MG63 (cell line): Measurements from ENCODE around the gene LHX2. TPM values are rescaled to one million over a fixed set of nuclear protein-coding genes. Genes with fewer than 3 reads are reported as not detected.

ENCODE experiments used
- DNase-seq: peaks from one replicate; pipeline ENCODE4 v3.0.0-alpha.2; 2020
- H3K27me3 ChIP-seq: fragments of 250-450 bp; sonication (Bioruptor Pico); 2 replicates; pipeline ENCODE4 v1.5.1; 2020; ENCODE audit warnings: mild to moderate bottlenecking, moderate library complexity
- H3K36me3 ChIP-seq: fragments of 250-450 bp; sonication (Bioruptor Pico); 2 replicates; pipeline ENCODE4 v1.5.1; 2020; ENCODE audit warnings: mild to moderate bottlenecking, moderate library complexity
- H3K4me3 ChIP-seq: fragments of 250-450 bp; sonication (Bioruptor Pico); 2 replicates; pipeline ENCODE4 v1.5.1; 2020; ENCODE audit warnings: mild to moderate bottlenecking, moderate library complexity
- H3K9me3 ChIP-seq: fragments of 250-450 bp; sonication (Bioruptor Pico); 2 replicates; pipeline ENCODE4 v1.5.1; 2020; ENCODE audit warnings: mild to moderate bottlenecking, moderate library complexity
- total RNA-seq: library from RNA; depleted of rRNA; stranded (reverse); fragments of >200 nt; shearing (Covaris generic); gene quantifications from 2 replicates; pipeline ENCODE4 v1.2.3, GENCODE V29; 2014; ENCODE audit warnings: low replicate concordance

LHX2 gene
- total RNA-seq, 1 experiment from 2014 or later = 0.49 TPM

DNA sequence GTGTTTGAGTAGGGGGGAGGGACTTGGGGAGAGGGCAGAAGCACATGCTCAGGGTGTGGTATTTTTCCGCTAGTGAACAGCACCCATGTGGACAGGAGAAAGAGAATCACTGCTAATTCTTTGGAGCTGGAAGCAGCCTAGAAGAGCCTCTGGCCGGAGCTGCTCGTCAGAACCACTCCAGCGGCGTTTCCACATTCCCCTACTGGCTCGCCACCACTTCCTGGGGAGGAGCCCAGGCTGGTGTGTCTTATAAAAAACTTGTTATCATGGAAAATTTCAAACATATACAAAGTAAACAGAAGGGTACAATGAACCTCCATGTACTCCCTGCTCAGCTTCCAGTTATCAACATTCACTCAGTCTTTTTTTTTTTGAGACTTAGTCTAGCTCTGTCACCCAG, 26.7 kb downstream of the LHX2 start:
- no peaks in the 10 kb centered on the region for H3K27me3 ChIP-seq
- no peak overlapping the region for H3K4me3 ChIP-seq
- DNase-seq = no peak
- no peaks in the 10 kb centered on the region for H3K9me3 ChIP-seq
- no peaks in the 10 kb centered on the region for H3K36me3 ChIP-seq

DNA sequence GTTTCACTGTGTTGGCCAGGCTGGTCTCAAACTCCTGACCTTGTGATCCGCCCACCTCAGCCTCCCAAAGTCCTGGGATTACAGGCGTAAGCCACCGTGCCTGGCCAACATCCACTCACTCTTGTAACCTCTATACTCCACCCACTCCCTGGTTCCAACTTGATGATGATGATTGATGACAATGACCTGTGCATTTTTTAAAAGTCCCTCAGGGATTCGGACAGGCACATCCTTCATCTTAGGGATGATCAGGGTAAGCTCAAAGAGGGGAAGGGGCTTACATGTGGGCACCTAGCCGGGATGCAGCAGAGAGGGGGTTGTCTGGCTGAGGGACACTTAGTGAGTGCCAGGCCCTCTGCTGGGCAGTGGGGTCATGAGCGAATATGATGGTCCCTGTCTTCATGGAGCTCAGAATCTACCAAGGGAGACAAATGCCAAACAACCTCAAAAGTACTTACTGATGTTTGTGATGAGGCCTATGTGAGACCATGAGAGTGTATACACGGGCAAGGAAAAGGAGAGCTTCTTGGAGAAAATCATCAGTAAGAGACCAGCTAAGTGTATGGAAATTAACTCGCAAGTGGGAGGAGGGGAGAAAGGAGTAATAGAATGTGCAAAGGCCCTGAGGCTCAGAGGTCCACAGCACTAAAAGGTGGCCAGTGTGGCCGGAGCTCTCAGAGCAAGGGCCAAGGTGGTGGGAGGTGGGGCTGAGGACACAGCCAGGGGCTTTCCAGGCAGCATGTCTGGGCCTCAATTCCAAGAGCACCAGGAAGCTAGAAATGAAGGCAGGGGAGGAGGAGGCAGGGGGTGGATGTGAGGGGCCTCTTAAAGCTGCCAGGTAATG, 27.4 kb downstream of the LHX2 start:
- DNase-seq = no peak
- no peaks in the 10 kb centered on the region for H3K36me3 ChIP-seq
- H3K4me3 ChIP-seq = no peak overlapping the region
- H3K27me3 ChIP-seq = no peaks in the 10 kb centered on the region
- no peaks in the 10 kb centered on the region for H3K9me3 ChIP-seq

DNA sequence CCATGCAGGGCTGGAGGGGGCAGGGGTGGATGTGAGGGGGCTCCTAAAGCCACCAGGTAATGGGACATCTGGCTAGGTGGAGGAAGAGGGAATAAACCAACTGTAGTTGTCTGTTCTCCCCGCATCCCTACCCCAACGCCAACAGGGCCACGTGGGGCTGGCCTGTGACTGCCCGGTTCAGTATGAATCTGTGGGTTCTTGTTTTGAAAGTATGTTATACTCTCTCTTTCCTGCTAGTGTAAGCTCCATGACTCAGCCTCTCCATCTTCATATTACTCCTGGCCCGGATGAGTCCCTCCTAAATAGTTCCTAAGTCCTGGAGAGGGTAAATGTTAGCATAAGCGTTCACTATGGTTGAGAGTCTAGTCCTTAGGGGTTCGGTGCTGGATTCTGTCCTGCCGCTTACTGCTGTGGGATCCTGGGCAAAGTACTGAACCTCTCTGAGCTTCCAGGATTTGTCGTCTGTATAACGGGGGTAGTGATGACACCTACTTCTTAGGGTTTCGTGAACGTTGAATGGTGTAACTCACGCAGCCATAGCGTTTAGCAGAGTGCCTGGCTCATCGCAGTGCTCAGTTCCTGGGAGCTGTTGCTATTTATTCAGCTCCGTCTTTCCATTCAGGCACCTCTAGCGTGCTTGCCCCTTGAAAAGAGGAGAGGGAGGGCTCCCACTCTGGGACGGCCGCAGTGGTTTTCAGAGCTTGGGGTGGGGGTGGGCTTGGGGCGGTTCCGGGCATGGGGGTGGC, 28.8 kb downstream of the LHX2 start:
- H3K27me3 ChIP-seq = no peaks in the 10 kb centered on the region
- no peaks in the 10 kb centered on the region for H3K9me3 ChIP-seq
- DNase-seq = no peak
- no peak overlapping the region; the same call in 1 of the 2 replicates for H3K4me3 ChIP-seq
- H3K36me3 ChIP-seq = no peaks in the 10 kb centered on the region

DNA sequence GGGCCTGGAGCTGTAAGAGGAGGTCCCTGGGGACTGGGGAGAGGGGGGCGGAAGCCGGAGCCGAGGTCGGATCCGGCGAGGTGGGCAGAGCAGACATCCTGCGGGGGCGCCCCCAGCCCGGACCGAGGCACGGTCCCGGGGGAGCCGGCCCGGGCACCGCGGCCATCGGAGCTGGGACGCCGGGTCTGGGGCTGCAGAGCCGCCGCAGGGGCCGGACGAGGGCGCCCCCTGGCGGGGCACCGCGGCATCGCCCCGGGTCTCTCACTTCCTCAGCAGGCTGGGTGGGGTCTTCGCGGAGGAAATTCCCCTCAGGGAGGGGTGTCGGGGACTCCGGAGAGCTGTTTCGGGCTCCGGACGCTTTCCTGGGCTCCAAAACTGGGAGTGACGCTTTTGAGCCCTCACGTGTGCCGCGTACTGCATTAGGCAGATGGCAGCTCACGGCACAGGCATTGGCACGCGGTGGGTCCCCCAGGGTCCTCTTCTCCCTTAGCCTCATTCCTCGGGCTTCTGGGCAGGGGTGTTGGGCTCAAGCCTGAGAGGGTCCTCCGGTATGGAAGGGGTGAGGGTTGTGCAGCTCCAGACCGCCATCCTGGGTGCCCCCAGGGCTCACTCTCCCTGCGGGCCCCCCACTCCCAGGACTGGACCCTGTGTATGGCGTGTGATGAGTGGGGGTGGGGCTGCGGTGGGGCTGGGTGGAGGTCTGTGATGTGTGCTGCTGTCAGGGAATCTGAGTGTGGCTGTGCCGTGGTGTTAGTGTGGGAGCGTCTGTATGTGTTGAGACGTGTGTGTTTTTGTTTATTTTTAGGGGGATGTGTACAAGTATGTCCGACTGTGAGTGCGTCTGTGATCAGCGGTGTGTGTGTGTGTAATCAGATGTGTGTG, 29.6 kb downstream of the LHX2 start:
- Histone ChIP-seq H3K27me3 (no peaks in the 10 kb centered on the region), H3K4me3 (peak overlapping the region; percentile 33), H3K36me3 (no peaks in the 10 kb centered on the region), H3K9me3 (no peaks in the 10 kb centered on the region)
- peak; percentile 25 for DNase-seq

DNA sequence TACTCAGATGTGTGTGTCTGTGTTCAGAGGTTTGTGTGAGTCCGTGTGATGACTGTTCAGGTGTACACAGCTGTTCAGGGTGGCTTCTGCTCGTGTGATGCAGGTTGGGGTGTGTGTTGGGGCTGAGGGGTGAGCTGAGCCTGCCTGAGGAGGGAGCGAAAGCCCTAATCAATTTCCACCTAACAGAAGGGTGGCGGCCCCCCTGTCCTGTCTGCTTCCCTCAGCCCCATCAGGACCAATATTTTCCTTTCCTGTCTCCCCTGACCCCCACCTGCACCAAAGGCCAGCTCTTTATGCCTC, 30.2 kb downstream of the LHX2 start:
- no peaks in the 10 kb centered on the region for H3K9me3 ChIP-seq
- no peaks in the 10 kb centered on the region for H3K27me3 ChIP-seq
- H3K4me3 ChIP-seq = no peak overlapping the region
- no peak for DNase-seq
- H3K36me3 ChIP-seq = no peaks in the 10 kb centered on the region

DNA sequence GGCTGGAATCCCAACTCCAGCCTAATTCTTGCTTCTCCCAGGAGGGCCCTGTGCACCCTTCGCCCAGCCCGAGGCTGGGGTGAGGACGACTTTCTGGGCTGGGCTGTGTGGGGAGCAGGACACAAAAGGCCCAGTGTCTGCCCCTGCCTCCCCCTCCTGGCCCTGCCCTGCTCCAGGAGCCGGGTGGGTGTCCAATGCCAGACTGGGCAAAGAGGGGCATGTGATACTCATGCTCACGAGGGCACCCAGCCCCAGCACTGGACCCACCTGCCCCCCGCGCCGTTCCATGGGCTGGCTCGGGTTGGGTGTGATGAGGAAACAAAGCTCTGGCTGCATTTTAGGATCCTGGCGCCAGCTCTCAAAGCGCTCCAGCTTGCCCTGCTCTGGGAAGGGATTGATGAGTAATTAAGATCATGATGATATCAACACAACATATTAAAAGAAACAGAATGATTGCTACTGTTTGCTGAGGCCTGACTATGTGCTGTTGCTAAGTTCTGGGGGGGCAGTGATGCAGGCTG, 30.7 kb downstream of the LHX2 start:
- no peaks in the 10 kb centered on the region for H3K9me3 ChIP-seq
- peak; percentile 54 for DNase-seq
- no peaks in the 10 kb centered on the region for H3K27me3 ChIP-seq
- no peak overlapping the region for H3K4me3 ChIP-seq
- no peaks in the 10 kb centered on the region for H3K36me3 ChIP-seq

DNA sequence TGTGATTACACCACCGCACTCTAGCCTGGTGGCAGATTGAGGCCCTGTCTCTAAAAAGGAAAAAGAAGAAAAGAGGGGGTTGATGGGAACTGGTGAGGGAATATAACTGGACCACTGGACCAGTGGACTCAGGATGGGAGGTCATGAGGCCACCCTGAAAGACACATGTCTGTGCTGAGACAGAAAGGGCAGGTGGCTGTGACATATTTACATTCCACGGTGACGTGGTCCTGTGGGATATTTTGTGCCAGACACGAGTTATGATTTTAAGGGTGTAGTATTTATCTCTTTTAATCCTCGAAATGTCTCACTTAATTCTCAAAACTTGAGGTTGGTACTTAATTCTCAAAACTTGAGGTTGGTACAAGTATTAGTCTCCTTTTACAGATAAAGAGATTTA, 32.9 kb downstream of the LHX2 start:
- DNase-seq = no peak
- H3K4me3 ChIP-seq = no peak overlapping the region
- H3K27me3 ChIP-seq = no peaks in the 10 kb centered on the region
- no peaks in the 10 kb centered on the region for H3K36me3 ChIP-seq
- H3K9me3 ChIP-seq = no peaks in the 10 kb centered on the region

DNA sequence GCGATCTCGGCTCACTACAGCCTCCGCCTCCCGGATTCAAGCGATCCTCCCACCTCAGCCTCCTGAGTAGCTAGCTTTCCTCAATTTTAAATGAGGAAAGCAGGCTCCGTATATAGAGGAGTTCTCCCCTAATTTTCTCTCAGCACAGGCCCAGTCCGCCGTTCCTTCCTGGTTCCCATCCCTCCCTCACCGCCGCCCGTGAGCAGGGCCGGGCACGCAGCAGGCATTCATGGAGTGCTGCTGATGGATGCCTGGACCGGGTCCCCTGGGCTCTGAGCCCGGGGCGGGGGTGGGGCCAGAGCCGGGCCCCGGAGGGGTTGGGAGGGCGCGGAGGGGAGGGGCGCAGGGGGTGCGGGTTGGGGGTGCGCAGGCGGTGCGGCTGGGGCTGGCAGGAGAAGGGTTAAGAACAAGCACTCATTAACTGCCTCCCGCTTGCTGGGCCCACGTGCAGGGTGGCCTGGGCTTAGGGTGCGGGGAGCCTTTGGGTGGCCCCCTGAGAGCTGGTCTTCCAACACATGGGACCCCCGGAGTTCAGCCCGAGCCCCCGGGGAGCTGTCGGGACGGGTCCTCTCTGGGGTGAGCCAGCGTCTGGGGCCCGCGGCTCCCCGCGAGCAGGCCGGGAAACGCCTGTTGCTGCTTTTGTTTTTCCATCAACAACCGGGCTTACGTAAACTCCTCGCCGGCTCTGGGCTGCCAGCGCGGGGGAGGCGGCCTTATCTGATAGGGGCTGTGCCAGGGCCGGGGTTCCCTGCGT, 33.7 kb downstream of the LHX2 start:
- no peaks in the 10 kb centered on the region for H3K27me3 ChIP-seq
- H3K9me3 ChIP-seq = no peaks in the 10 kb centered on the region
- no peak for DNase-seq
- H3K4me3 ChIP-seq = no peak overlapping the region
- H3K36me3 ChIP-seq = no peaks in the 10 kb centered on the region

DNA sequence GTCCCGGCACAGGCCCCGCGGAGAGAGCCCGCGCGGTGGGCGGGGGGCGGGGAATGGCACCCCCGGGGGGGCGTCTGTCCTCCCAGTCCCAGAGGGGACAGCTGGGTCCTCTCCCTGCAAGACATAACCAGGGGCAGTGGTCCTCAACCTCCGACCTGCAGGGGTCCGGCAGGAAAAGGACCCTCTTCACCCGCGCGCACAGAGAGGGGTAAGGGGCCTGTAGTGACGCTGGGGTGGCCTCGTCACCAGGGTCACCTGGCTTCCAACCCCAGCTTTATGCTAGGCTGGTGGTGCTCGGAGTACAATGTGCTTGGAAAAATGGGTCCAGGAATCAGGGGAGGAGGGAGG, 34.2 kb downstream of the LHX2 start:
- Histone ChIP-seq H3K4me3 (no peak overlapping the region), H3K36me3 (no peaks in the 10 kb centered on the region), H3K27me3 (no peaks in the 10 kb centered on the region), H3K9me3 (no peaks in the 10 kb centered on the region)
- DNase-seq = no peak

DNA sequence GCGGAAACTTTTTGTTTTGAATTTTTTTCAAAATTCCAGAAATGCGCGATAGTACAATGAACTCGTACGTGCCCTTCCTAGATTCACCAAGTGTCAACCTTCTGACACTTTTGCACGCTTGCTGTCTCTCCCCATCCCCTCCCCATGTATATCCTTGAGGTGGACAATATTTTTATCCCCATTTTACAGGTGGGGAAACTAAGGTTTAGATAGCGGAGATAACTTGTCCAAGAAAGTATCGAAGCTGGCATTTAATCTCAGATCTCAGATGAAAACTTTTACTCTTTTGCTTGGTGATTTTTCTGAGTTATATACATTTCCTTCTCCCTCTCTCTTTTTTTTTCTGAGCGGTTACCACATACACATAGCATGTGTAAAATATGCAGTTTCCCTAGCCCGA, 34.6 kb downstream of the LHX2 start:
- Histone ChIP-seq H3K4me3 (no peak overlapping the region), H3K9me3 (no peaks in the 10 kb centered on the region), H3K27me3 (no peaks in the 10 kb centered on the region), H3K36me3 (no peaks in the 10 kb centered on the region)
- DNase-seq = no peak

DNA sequence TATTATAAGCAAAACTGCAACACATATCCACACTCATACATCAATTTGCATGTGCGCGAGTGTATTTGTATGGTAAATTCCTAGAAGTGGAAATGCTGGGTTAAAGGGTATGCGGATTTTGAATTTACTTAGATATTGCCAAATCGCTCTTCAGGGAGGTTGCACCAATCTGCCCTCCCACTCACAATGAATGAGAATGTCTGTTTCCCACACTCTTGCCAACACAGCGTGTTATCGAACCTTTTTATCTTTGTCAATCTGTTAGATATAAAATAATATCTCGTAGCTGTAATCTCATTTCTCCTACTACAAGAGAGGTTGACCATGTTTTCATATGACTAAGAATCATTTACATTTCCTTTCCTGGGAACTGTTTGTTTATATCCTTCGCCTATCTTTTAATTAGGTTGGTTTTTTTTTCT, 35.7 kb downstream of the LHX2 start:
- Histone ChIP-seq H3K9me3 (no peaks in the 10 kb centered on the region), H3K27me3 (no peaks in the 10 kb centered on the region), H3K36me3 (no peaks in the 10 kb centered on the region), H3K4me3 (no peak overlapping the region)
- DNase-seq = no peak

DNA sequence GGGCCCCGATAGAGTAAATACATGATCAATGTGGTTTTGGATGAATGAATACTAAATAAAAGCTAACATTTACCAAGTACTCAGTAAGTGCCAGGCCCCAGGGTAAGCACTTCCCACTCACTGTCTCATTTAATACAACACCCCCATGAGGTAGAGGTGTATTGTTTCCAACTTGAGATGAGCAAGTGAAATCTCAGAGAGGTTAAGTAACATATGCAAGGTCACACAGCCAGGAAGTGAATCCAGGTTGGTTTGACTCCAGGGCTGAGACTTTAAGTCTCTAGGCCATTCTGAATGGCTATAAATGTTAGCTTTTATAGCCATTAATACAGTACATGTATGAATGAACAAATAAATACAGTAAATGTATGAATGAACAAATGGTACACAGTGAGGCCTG, 39.4 kb downstream of the LHX2 start:
- Histone ChIP-seq H3K4me3 (no peak overlapping the region), H3K36me3 (no peaks in the 10 kb centered on the region), H3K9me3 (no peaks in the 10 kb centered on the region), H3K27me3 (no peaks in the 10 kb centered on the region)
- DNase-seq = no peak

DNA sequence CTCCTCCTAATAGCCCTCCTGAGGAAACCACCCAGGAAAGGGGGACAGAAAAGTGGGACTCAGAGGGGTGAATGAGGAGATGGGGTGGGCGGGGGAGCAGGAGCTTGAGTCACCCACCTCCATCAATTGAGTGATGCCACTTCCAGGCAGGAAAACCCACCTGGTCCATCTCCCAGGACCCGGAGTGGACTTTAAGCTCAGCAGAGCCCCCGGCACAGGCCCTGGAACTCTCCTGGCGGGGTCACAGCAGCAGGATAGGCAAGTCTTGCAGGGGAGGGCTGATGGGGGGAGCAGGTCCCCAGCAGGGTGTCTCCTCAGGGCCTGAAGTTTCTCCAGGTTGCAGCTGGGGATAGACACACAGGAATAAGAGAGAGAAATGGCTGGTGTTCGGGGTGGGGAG, 40.8 kb downstream of the LHX2 start:
- no peak overlapping the region for H3K4me3 ChIP-seq
- no peak for DNase-seq
- H3K9me3 ChIP-seq = no peaks in the 10 kb centered on the region
- H3K36me3 ChIP-seq = no peaks in the 10 kb centered on the region
- H3K27me3 ChIP-seq = peaks cover 2% of the 10 kb centered on the region; the same call in 1 of the 2 replicates

DNA sequence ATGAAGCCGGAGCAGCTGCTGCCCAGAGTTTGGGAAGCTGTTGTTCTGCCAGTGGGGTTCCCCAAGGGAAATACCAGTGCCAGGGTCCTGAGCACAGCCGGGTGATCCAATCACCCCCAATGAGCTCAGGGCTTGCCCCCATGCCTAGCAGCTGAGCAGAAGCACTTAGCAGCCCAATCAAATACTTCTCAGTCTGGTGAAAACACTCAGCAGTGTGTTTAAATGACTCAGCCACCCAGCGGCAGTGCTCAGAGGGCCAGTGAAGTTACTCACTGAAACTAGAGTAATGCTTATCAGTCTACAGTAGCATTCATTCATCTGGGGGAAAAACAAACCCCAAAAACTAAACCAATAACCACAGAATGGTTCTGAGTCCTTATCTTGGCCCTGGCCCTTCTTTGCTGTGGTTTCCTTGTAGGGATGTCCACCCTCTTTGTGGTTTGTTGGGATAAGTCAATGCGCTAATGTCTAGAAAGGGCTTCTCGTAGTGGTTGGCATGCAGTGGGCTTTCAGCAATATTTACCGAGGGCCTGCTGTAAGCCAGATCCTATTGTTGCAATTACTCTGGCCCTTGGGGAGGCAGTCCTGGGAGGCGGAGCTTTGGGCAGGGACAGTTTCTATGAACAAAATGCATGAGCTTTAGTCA, 43.1 kb downstream of the LHX2 start:
- Histone ChIP-seq H3K36me3 (no peaks in the 10 kb centered on the region), H3K9me3 (no peaks in the 10 kb centered on the region), H3K27me3 (peaks cover 9% of the 10 kb centered on the region; the same call in 1 of the 2 replicates), H3K4me3 (no peak overlapping the region)
- DNase-seq = peak; percentile 86

DNA sequence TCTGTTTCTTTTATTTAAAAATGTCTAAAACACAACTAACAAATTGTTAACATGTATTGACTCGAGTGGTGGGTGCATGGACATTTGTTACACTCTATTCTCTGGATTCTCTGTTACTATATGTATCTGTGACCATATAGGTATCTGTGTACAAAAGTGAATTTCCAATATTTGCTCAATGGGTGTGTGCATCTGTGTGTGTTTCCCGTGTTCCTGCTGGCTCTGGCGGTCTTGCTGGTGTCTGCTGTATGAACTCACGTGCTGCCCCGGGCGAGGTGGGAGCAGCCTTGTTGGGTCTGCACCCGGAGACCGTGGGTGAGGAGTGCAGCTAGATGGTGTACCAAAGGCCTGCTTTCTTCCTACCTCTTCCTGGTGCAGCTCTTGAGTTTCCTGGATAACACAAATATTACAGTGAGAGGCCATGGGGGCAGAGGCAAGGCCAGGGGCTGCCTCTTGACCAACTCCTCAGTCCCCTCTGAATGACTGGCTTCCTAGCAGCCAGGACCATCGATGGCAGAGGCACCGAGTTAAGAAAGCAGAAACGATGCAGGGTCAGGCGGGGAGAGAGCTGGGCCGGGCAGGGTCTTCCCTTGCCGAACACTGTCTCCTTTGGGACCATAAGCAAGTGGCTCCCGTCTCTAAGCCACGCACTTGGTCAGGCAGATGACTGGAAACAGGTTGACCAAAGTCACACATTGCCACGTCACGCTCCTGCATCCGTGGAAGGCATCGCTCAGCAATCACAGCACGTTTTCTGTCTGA, 49.5 kb downstream of the LHX2 start:
- no peak for DNase-seq
- no peaks in the 10 kb centered on the region for H3K9me3 ChIP-seq
- no peaks in the 10 kb centered on the region for H3K36me3 ChIP-seq
- H3K4me3 ChIP-seq = no peak overlapping the region
- peaks cover 11% of the 10 kb centered on the region; the same call in 1 of the 2 replicates for H3K27me3 ChIP-seq
